Neural cell (in vitro differentiated cells): Measurements from ENCODE around the gene NSA2. TPM values are rescaled to one million over a fixed set of nuclear protein-coding genes. Genes with fewer than 3 reads are reported as not detected.

ENCODE experiments used
- H2AFZ ChIP-seq: fragments of 200-600, 300-800 bp; sonication (generic), shearing (Covaris generic); 2 replicates; pipeline ENCODE4 v1.6.0; 2014; ENCODE audit warnings: low read depth, mild to moderate bottlenecking, antibody characterized with exemption, low read length, moderate library complexity
- H3F3A ChIP-seq: fragments of 200-600 bp; shearing (Covaris generic); 2 replicates; pipeline ENCODE4 v1.6.1; 2016; ENCODE audit warnings: mild to moderate bottlenecking, moderate library complexity, mixed read lengths, antibody characterized with exemption, low read length; ENCODE audit not compliant: insufficient read depth, poor library complexity, severe bottlenecking
- H3K27ac ChIP-seq: fragments of 200-600, 300-800 bp; sonication (generic), shearing (Covaris generic); 2 replicates; pipeline ENCODE4 v1.5.1; 2014; ENCODE audit warnings: mild to moderate bottlenecking, low read length, moderate library complexity
- H3K27me3 ChIP-seq: fragments of 300-800, 200-600 bp; sonication (generic), shearing (Covaris generic); 2 replicates; pipeline ENCODE4 v1.6.0; 2014; ENCODE audit warnings: mild to moderate bottlenecking, low read depth, low read length, moderate library complexity; ENCODE audit not compliant: insufficient read depth
- H3K36me3 ChIP-seq: fragments of 300-800, 200-600 bp; sonication (generic), shearing (Covaris generic); 2 replicates; pipeline ENCODE4 v1.5.1; 2014; ENCODE audit warnings: mild to moderate bottlenecking, antibody characterized with exemption, low read length, moderate library complexity; ENCODE audit not compliant: insufficient read depth
- H3K4me2 ChIP-seq: fragments of 300-800, 200-600 bp; sonication (generic), shearing (Covaris generic); 2 replicates; pipeline ENCODE4 v1.6.0; 2014; ENCODE audit warnings: mild to moderate bottlenecking, low read length
- H3K4me3 ChIP-seq: fragments of 300-800, 200-600 bp; sonication (generic), shearing (Covaris generic); 2 replicates; pipeline ENCODE4 v1.5.1; 2014; ENCODE audit warnings: mild to moderate bottlenecking, low read length, moderate library complexity
- H3K79me2 ChIP-seq: fragments of 200-600 bp; shearing (Covaris generic); replicated peaks from 2 replicates; pipeline ENCODE4 v1.6.0; 2014; ENCODE audit warnings: mild to moderate bottlenecking, low read length, moderate library complexity; ENCODE audit not compliant: insufficient read depth
- H3K9ac ChIP-seq: fragments of 300-800, 200-600 bp; sonication (generic), shearing (Covaris generic); 2 replicates; pipeline ENCODE4 v1.6.1; 2016; ENCODE audit warnings: mild to moderate bottlenecking, low read length, mixed read lengths
- H3K9me2 ChIP-seq: fragments of 200-600 bp; shearing (Covaris generic); 2 replicates; pipeline ENCODE4 v1.6.1; 2016; ENCODE audit warnings: mild to moderate bottlenecking, low read length, mixed read lengths; ENCODE audit not compliant: insufficient read depth
- H3K9me3 ChIP-seq: fragments of 200-600, 300-800 bp; sonication (generic), shearing (Covaris generic); 2 replicates; pipeline ENCODE4 v1.6.1; 2016; ENCODE audit warnings: mild to moderate bottlenecking, mixed run types, low read length, moderate library complexity, mixed read lengths
- H4K20me1 ChIP-seq: fragments of 200-600 bp; shearing (Covaris generic); 2 replicates; pipeline ENCODE4 v1.6.1; 2016; ENCODE audit warnings: mild to moderate bottlenecking, mixed run types; ENCODE audit not compliant: insufficient read depth
- EP300 ChIP-seq: fragments of 450-650 bp; conservative IDR thresholded peaks from 2 replicates; pipeline ENCODE4 v1.6.1; 2014; ENCODE audit warnings: antibody characterized with exemption, mild to moderate bottlenecking, moderate library complexity; ENCODE audit not compliant: poor library complexity, severe bottlenecking
- EZH2 ChIP-seq: fragments of 200-600, 300-800 bp; shearing (Covaris generic), sonication (generic); IDR thresholded peaks from 2 replicates; pipeline ENCODE4 v1.6.1; 2014; ENCODE audit warnings: antibody characterized with exemption, low read length, borderline replicate concordance, mild to moderate bottlenecking; ENCODE audit not compliant: insufficient read depth, poor library complexity, severe bottlenecking
- MXI1 ChIP-seq: fragments of 450-650 bp; conservative IDR thresholded peaks from 2 replicates; pipeline ENCODE4 v1.6.1; 2014; ENCODE audit warnings: antibody characterized with exemption, mild to moderate bottlenecking; ENCODE audit not compliant: poor library complexity, severe bottlenecking
- POLR2AphosphoS5 ChIP-seq: IDR thresholded peaks from 2 replicates; pipeline ENCODE4 v1.6.1; 2012
- RAD21 ChIP-seq: fragments of 450-650 bp; conservative IDR thresholded peaks from 2 replicates; pipeline ENCODE4 v1.6.1; 2014; ENCODE audit warnings: antibody characterized with exemption, mild to moderate bottlenecking, moderate library complexity
- REST ChIP-seq: IDR thresholded peaks from 2 replicates; pipeline ENCODE4 v1.6.1; 2012; ENCODE audit warnings: borderline replicate concordance
- SMC3 ChIP-seq: fragments of 450-650 bp; conservative IDR thresholded peaks from 2 replicates; pipeline ENCODE4 v1.6.1; 2014; ENCODE audit warnings: antibody characterized with exemption, mild to moderate bottlenecking, moderate library complexity; ENCODE audit not compliant: poor library complexity
- TAF1 ChIP-seq: IDR thresholded peaks from 2 replicates; pipeline ENCODE4 v1.6.1; 2012; ENCODE audit warnings: low read depth
- polyA plus RNA-seq: library from polyadenylated mRNA; depleted of rRNA; stranded (reverse); fragments of >200 nt; gene quantifications from 2 replicates; pipeline ENCODE4 v1.2.3, GENCODE V29; 2014
- TF ChIP-seq, protein P1 (sequence below): fragments of 450-650 bp; IDR thresholded peaks from 2 replicates; pipeline ENCODE4 v1.5.1; 2014; ENCODE audit warnings: antibody characterized with exemption, mild to moderate bottlenecking, moderate library complexity; ENCODE audit not compliant: poor library complexity, severe bottlenecking

NSA2 gene
- polyA plus RNA-seq, 1 donor from 2014 or later: 164 TPM

DNA sequence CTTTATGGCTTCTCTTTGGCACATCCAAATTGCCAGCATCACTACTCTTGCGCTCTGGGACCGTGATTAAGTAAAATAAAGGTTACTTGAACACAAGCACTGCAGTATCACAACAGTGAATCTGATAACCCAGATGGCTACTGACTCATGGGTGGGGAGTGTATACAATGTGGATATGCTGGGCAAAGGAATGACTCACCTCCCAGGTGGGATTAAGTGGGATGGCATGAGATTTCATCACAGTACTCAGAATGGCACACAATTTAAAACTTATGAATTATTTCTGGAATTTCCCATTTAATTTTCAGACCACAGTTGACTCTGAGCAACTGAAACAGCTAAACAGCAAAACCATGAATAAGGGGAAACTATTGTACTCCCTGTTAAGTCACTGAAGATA lies 4.5 kb upstream of the NSA2 start:
- TF ChIP-seq EZH2: no peak
- no peak for TF ChIP-seq REST
- TF ChIP-seq, protein P1, sequence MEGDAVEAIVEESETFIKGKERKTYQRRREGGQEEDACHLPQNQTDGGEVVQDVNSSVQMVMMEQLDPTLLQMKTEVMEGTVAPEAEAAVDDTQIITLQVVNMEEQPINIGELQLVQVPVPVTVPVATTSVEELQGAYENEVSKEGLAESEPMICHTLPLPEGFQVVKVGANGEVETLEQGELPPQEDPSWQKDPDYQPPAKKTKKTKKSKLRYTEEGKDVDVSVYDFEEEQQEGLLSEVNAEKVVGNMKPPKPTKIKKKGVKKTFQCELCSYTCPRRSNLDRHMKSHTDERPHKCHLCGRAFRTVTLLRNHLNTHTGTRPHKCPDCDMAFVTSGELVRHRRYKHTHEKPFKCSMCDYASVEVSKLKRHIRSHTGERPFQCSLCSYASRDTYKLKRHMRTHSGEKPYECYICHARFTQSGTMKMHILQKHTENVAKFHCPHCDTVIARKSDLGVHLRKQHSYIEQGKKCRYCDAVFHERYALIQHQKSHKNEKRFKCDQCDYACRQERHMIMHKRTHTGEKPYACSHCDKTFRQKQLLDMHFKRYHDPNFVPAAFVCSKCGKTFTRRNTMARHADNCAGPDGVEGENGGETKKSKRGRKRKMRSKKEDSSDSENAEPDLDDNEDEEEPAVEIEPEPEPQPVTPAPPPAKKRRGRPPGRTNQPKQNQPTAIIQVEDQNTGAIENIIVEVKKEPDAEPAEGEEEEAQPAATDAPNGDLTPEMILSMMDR: no peak
- TF ChIP-seq SMC3: no peak
- no peak for TF ChIP-seq RAD21
- Histone ChIP-seq H4K20me1 (no peaks in the 10 kb centered on the region), H3K36me3 (no peaks in the 10 kb centered on the region), H3K79me2 (peaks cover 43% of the 10 kb centered on the region), H3K9ac (no peak overlapping the region), H3K4me3 (no peak overlapping the region), H3K9me3 (no peaks in the 10 kb centered on the region), H3K27ac (no peak overlapping the region), H3K27me3 (no peaks in the 10 kb centered on the region), H3K4me2 (no peak overlapping the region), H3F3A (no peaks in the 10 kb centered on the region), H2AFZ (no peak overlapping the region), H3K9me2 (no peaks in the 10 kb centered on the region)

DNA sequence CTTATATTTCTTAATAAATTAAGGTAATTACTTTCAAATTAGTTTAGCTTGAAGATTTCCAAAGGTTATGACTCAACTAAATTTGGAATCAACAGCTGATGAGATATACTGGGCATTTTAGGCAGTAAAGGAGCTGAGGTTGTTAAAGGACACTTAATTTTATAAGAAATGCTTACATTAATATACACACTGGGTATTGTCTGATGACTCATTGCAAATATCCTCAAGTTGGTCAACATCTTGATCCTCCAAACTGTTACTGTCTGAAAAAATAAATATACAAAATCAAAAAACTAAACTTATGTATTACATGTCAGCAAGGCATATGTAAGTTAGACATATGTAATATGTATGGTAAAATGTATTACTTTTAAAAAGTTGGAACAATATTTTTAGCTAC lies 3.5 kb upstream of the NSA2 start:
- Histone ChIP-seq H3K9ac (no peak overlapping the region), H3K27me3 (no peaks in the 10 kb centered on the region), H3K36me3 (no peaks in the 10 kb centered on the region), H3K9me3 (no peaks in the 10 kb centered on the region), H4K20me1 (no peaks in the 10 kb centered on the region), H2AFZ (no peak overlapping the region), H3F3A (no peaks in the 10 kb centered on the region), H3K27ac (no peak overlapping the region), H3K79me2 (peaks cover 52% of the 10 kb centered on the region), H3K9me2 (no peaks in the 10 kb centered on the region), H3K4me2 (no peak overlapping the region), H3K4me3 (no peak overlapping the region)
- TF ChIP-seq EP300 (no peak), RAD21 (no peak), EZH2 (no peak), TAF1 (no peak), MXI1 (no peak), REST (no peak), SMC3 (no peak), POLR2AphosphoS5 (no peak)
- TF ChIP-seq, protein P1: no peak
